HCT116 (cell line): Measurements from ENCODE around the gene ERMAP. TPM values are rescaled to one million over a fixed set of nuclear protein-coding genes. Genes with fewer than 3 reads are reported as not detected.

ENCODE experiments used
- ATAC-seq: fragments of 200-7000 bp; cut with Tn5 transposase; 2 replicates; pipeline ENCODE4 v1.9.1; 2020; ENCODE audit warnings: mild to moderate bottlenecking, moderate library complexity
- BruUV-seq: library from RNA; stranded (reverse); fragments of 400-500 nt; replicated peaks from 2 replicates; lab custom pipeline; 2021; lab: Mats Ljungman, UMichigan
- CTCF ChIA-PET: fragments of 300-600 bp; sonication (Branson Sonifier 250); formaldehyde crosslinking; loops from one replicate; lab custom pipeline; 2021; ENCODE audit warnings: antibody characterized with exemption; lab: Charles Lee
- POLR2A ChIA-PET: fragments of 300-600, 350-600 bp; sonication (Branson Sonifier 250); formaldehyde crosslinking; loops from one replicate; lab custom pipeline; 2021; ENCODE audit warnings: antibody characterized with exemption; lab: Charles Lee
- RAD21 ChIA-PET, 2 experiments: fragments of 300-600 bp; sonication (Branson Sonifier 250); formaldehyde crosslinking; loops; one replicate each; lab custom pipeline; 2023; ENCODE audit warnings: low total read pairs in 2 of 2; ENCODE audit not compliant: uncharacterized antibody in 2 of 2, unreplicated experiment in 2 of 2, low non-redundant PET in 1 of 2; lab: Charles Lee
- DNase-seq: peaks from one replicate; pipeline ENCODE4 v3.0.0-alpha.2; 2010; ENCODE audit warnings: low read depth, low spot score
- H2AFZ ChIP-seq: fragments of 200-600 bp; shearing (Covaris generic), sonication (generic); 2 replicates; pipeline ENCODE4 v1.6.1; 2017; ENCODE audit warnings: low read depth, mixed run types, mixed read lengths, antibody characterized with exemption, low read length; ENCODE audit not compliant: poor library complexity, severe bottlenecking
- H3K27ac ChIP-seq: 2 replicates; pipeline ENCODE4 v1.5.1; 2012; ENCODE audit warnings: low read depth, low read length
- H3K27me3 ChIP-seq: fragments of 200-600 bp; sonication (generic); 2 replicates; pipeline ENCODE4 v1.6.1; 2016; ENCODE audit warnings: mixed run types, low read length, mixed read lengths; ENCODE audit not compliant: insufficient read depth
- H3K36me3 ChIP-seq, 2 experiments: fragments of 200-500 bp in 1 of 2; fragments of 200-600 bp in 1 of 2; sonication (Bioruptor generic) in 1 of 2; sonication (generic) in 1 of 2; 2 replicates each; pipeline versions ENCODE4 v1.5.1 to v1.6.1; 2014 to 2016; ENCODE audit warnings: low read length in 2 of 2, inconsistent platforms in 1 of 2, mixed read lengths in 1 of 2, mixed run types in 1 of 2; ENCODE audit not compliant: insufficient read depth in 2 of 2, control insufficient read depth in 1 of 2
- H3K4me1 ChIP-seq, 2 experiments: fragments of 200-600 bp in 1 of 2; sonication (generic) in 1 of 2; 2 replicates each; pipeline versions ENCODE4 v1.5.1 to v1.6.1; 2012 to 2017; ENCODE audit warnings: low read length in 2 of 2, inconsistent platforms in 1 of 2, mild to moderate bottlenecking in 1 of 2, mixed read lengths in 1 of 2, mixed run types in 1 of 2, moderate library complexity in 1 of 2; ENCODE audit not compliant: insufficient read depth in 2 of 2, control insufficient read depth in 1 of 2
- H3K4me2 ChIP-seq: fragments of 200-600 bp; sonication (generic); 2 replicates; pipeline ENCODE4 v1.6.1; 2017; ENCODE audit warnings: mixed run types, low read length, mixed read lengths
- H3K4me3 ChIP-seq, 2 experiments: fragments of 200-600 bp in 1 of 2; sonication (generic) in 1 of 2; replicated peaks in 1 of 2; 2 replicates each; pipeline ENCODE4 v1.5.1; 2011 to 2016; ENCODE audit warnings: low read length in 2 of 2, control low read depth in 1 of 2, low read depth in 1 of 2, mild to moderate bottlenecking in 1 of 2, mixed read lengths in 1 of 2, mixed run types in 1 of 2
- H3K79me2 ChIP-seq: fragments of 200-600 bp; sonication (generic); 2 replicates; pipeline ENCODE4 v1.6.1; 2017; ENCODE audit warnings: mild to moderate bottlenecking, mixed run types, low read length, moderate library complexity, mixed read lengths; ENCODE audit not compliant: insufficient read depth
- H3K9ac ChIP-seq: fragments of 200-600 bp; sonication (generic); 2 replicates; pipeline ENCODE4 v1.6.1; 2016; ENCODE audit warnings: low read length, mixed read lengths
- H3K9me2 ChIP-seq: fragments of 200-600 bp; sonication (generic), shearing (Covaris generic); 2 replicates; pipeline ENCODE4 v1.6.1; 2017; ENCODE audit warnings: mixed run types, mild to moderate bottlenecking, moderate library complexity; ENCODE audit not compliant: insufficient read depth
- H3K9me3 ChIP-seq, 2 experiments: fragments of 200-500 bp in 1 of 2; fragments of 200-600 bp in 1 of 2; sonication (Bioruptor generic) in 1 of 2; sonication (generic) in 1 of 2; 2 replicates each; pipeline ENCODE4 v1.6.1; 2014 to 2017; ENCODE audit warnings: low read length in 2 of 2, mixed read lengths in 2 of 2, inconsistent platforms in 1 of 2, low read depth in 1 of 2, mild to moderate bottlenecking in 1 of 2, mixed run types in 1 of 2, moderate library complexity in 1 of 2; ENCODE audit not compliant: control insufficient read depth in 1 of 2, insufficient read depth in 1 of 2
- H4K20me1 ChIP-seq: fragments of 200-600 bp; sonication (generic), shearing (Covaris generic); 2 replicates; pipeline ENCODE4 v1.6.1; 2017; ENCODE audit warnings: mixed run types, mild to moderate bottlenecking, moderate library complexity; ENCODE audit not compliant: insufficient read depth
- CBX3 ChIP-seq: IDR thresholded peaks from 2 replicates; pipeline ENCODE4 v1.6.1; 2012; ENCODE audit warnings: low read depth
- EGR1 ChIP-seq: IDR thresholded peaks from 2 replicates; pipeline ENCODE4 v1.6.1; 2012; ENCODE audit warnings: low read depth
- ELF1 ChIP-seq: IDR thresholded peaks from 2 replicates; pipeline ENCODE4 v1.6.1; 2012; ENCODE audit warnings: low read depth, borderline replicate concordance
- EZH2phosphoT487 ChIP-seq: fragments of 200-600 bp; IDR thresholded peaks from 2 replicates; pipeline ENCODE4 v1.6.1; 2018; ENCODE audit warnings: antibody characterized with exemption, borderline replicate concordance
- POLR2A ChIP-seq: IDR thresholded peaks from 2 replicates; pipeline ENCODE4 v1.7.0; 2011; ENCODE audit warnings: borderline replicate concordance; ENCODE audit not compliant: insufficient read depth, insufficient read length; ENCODE audit errors: extremely low read depth
- POLR2AphosphoS5 ChIP-seq: IDR thresholded peaks from 2 replicates; pipeline ENCODE4 v1.6.1; 2011; ENCODE audit warnings: mild to moderate bottlenecking, low read depth, low read length, moderate library complexity
- RAD21 ChIP-seq: IDR thresholded peaks from 2 replicates; pipeline ENCODE4 v1.6.1; 2012; ENCODE audit warnings: low read depth, mild to moderate bottlenecking
- REST ChIP-seq: IDR thresholded peaks from 2 replicates; pipeline ENCODE4 v1.6.1; 2012; ENCODE audit warnings: low read depth
- SIN3A ChIP-seq: IDR thresholded peaks from 2 replicates; pipeline ENCODE4 v1.6.1; 2012; ENCODE audit warnings: low read depth
- SP1 ChIP-seq: IDR thresholded peaks from 2 replicates; pipeline ENCODE4 v1.6.1; 2012; ENCODE audit warnings: low read depth
- SRF ChIP-seq: IDR thresholded peaks from 2 replicates; pipeline ENCODE4 v1.6.1; 2012; ENCODE audit warnings: low read depth
- TCF7L2 ChIP-seq: IDR thresholded peaks from 2 replicates; pipeline ENCODE4 v1.7.0; 2011; ENCODE audit warnings: borderline replicate concordance, inconsistent platforms; ENCODE audit not compliant: insufficient read depth, insufficient read length; ENCODE audit errors: extremely low read depth
- ZBTB33 ChIP-seq: IDR thresholded peaks from 2 replicates; pipeline ENCODE4 v1.6.1; 2011; ENCODE audit warnings: mild to moderate bottlenecking, low read length, moderate library complexity; ENCODE audit not compliant: insufficient replicate concordance; ENCODE audit errors: extremely low read depth
- intact Hi-C: fragments of 100-400 bp; cut with micrococcal nuclease; formaldehyde crosslinking; loops from 2 replicates; pipeline ENCODE4 v1.10.0; 2022
- total RNA-seq: library from RNA; stranded (reverse); gene quantifications from one replicate; pipeline ENCODE4 v1.2.1, GENCODE V29; 2021; ENCODE audit not compliant: unreplicated experiment
- TF ChIP-seq, protein P1 (sequence below): IDR thresholded peaks from 2 replicates; pipeline ENCODE4 v1.6.1; 2012
- TF ChIP-seq, protein P2 (sequence below): IDR thresholded peaks from 2 replicates; pipeline ENCODE4 v1.6.1; 2012

The ERMAP gene
- total RNA-seq, 1 experiment from 2014 or later, result 5.4 TPM

DNA sequence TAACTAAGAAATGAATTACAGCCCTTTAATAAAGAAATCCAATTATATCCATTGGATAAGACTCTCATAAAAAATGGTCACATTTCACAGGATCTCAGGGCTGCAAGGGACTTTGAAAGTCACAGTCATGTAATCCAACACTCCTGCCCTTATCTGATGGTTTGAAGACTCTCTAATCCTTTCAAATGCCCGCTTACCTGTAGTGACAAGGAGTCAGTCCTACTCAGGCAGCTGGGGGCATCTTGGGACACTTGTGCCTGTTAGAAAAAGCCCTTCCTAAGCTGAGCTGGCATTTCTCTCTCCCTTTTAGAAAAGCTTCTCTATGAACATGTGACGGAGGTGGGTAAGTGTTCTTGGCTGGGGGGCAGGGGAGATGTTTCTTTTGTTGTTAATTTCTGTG lies 18.5 kb downstream of the ERMAP start:
- intact Hi-C loops, result no loop called here
- POLR2A ChIA-PET, result no interaction called here
- H2AFZ ChIP-seq, result no peak overlapping the region
- no peak overlapping the region for H3K4me2 ChIP-seq
- no peak overlapping the region for H3K4me3 ChIP-seq
- CTCF ChIA-PET, result no interaction called here
- H3K27ac ChIP-seq, result no peak overlapping the region
- no peak overlapping the region for H3K9ac ChIP-seq
- no TSS peak for BruUV-seq
- no peak for ATAC-seq
- no peak for TF ChIP-seq ZBTB33
- TF ChIP-seq RAD21, result no peak
- TF ChIP-seq SIN3A, result no peak
- no peak for TF ChIP-seq CBX3
- no peak for TF ChIP-seq POLR2AphosphoS5
- TF ChIP-seq SP1, result no peak
- TF ChIP-seq SRF, result no peak
- TF ChIP-seq EZH2phosphoT487, result no peak
- no peak for TF ChIP-seq POLR2A
- TF ChIP-seq ELF1, result no peak
- no peak for TF ChIP-seq REST
- TF ChIP-seq, protein P1, sequence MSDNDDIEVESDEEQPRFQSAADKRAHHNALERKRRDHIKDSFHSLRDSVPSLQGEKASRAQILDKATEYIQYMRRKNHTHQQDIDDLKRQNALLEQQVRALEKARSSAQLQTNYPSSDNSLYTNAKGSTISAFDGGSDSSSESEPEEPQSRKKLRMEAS, result no peak
- TF ChIP-seq EGR1, result no peak
- no peak for TF ChIP-seq TCF7L2
- TF ChIP-seq, protein P2, sequence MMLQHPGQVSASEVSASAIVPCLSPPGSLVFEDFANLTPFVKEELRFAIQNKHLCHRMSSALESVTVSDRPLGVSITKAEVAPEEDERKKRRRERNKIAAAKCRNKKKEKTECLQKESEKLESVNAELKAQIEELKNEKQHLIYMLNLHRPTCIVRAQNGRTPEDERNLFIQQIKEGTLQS, result no peak
- no peaks in the 10 kb centered on the region for H3K4me1 ChIP-seq
- H3K27me3 ChIP-seq, result no peaks in the 10 kb centered on the region
- H4K20me1 ChIP-seq, result no peaks in the 10 kb centered on the region
- no peak for DNase-seq
- no peaks in the 10 kb centered on the region for H3K36me3 ChIP-seq
- RAD21 ChIA-PET, result no interaction called here
- no peaks in the 10 kb centered on the region for H3K9me2 ChIP-seq
- no peaks in the 10 kb centered on the region for H3K79me2 ChIP-seq
- no peaks in the 10 kb centered on the region for H3K9me3 ChIP-seq
